ENCODE results near the gene ROBO1. TPM values are rescaled to one million over a fixed set of nuclear protein-coding genes. Genes with fewer than 3 reads are reported as not detected.

The ROBO1 gene
- total and polyA plus RNA-seq, 2 donors from 2014 or later, result 2.1 to 22.1 TPM

DNA sequence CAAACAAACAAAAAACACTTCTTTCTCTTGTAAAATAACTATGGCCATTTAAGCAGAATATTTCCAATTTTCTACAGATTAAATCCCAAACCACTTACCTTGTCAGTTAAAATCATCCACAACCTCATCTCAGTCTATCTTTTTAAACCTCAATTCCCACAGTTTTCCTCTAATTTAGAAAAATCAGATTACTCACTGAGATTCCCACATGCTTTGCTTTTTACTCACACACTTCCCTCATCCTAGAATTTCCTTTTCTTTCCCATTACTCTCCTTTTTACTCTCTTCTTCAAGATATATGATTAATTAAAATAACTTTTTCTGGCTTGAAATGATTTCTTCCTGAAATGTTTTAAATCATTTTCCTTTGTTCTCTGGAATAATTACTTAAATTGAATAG, 790.7 kb downstream of the ROBO1 start:
- DNase-seq, result no peak
- Histone ChIP-seq H3K27ac (ENCODE audit: low read depth in 2 of 2, low read length in 2 of 2) (no peak overlapping the region), H3K4me1 (ENCODE audit: control insufficient read depth in 2 of 3, insufficient read depth in 2 of 3, low read depth in 1 of 3, low read length in 3 of 3) (no peaks in the 10 kb centered on the region), H3K27me3 (ENCODE audit: control insufficient read depth, insufficient read depth, low read length) (no peaks in the 10 kb centered on the region), H3K36me3 (ENCODE audit: control insufficient read depth in 2 of 3, insufficient read depth in 3 of 3, low read length in 3 of 3) (no peaks in the 10 kb centered on the region), H3K9me3 (ENCODE audit: control insufficient read depth in 2 of 3, insufficient read depth in 1 of 3, low read length in 3 of 3) (no peaks in the 10 kb centered on the region), H3K9ac (ENCODE audit: low read length in 3 of 3) (no peak overlapping the region), H3K4me3 (ENCODE audit: low read length in 3 of 3) (no peak overlapping the region)
- TF ChIP-seq, protein P1, sequence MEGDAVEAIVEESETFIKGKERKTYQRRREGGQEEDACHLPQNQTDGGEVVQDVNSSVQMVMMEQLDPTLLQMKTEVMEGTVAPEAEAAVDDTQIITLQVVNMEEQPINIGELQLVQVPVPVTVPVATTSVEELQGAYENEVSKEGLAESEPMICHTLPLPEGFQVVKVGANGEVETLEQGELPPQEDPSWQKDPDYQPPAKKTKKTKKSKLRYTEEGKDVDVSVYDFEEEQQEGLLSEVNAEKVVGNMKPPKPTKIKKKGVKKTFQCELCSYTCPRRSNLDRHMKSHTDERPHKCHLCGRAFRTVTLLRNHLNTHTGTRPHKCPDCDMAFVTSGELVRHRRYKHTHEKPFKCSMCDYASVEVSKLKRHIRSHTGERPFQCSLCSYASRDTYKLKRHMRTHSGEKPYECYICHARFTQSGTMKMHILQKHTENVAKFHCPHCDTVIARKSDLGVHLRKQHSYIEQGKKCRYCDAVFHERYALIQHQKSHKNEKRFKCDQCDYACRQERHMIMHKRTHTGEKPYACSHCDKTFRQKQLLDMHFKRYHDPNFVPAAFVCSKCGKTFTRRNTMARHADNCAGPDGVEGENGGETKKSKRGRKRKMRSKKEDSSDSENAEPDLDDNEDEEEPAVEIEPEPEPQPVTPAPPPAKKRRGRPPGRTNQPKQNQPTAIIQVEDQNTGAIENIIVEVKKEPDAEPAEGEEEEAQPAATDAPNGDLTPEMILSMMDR (IDR thresholded peaks at IDR 0.05; ENCODE audit: borderline replicate concordance, extremely low read depth, insufficient read depth), result no peak
- FAIRE-seq, result no peak
- intact Hi-C loops (cut with DNase I), result no loop called here

DNA sequence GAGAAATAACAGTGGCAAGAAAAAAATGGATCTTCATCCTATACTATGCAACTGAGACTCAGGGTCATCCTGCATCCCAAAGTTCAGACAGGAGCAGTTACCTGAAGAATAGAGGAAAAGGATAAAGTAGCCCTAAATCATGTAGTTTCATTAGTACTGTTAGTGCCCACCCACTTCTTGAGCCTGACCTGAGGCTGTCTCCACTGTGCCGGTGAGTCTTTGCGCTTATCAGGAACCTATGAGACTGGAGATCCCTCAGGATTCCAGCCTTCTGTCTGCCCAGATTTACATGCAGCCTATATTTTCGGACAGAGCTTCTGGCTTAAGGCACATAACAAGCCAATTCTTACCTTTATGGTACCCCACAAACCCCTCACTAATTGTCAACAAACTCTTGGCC, 791.6 kb downstream of the ROBO1 start:
- Histone ChIP-seq H3K9me3 (ENCODE audit: control insufficient read depth in 2 of 3, insufficient read depth in 1 of 3, low read length in 3 of 3) (no peaks in the 10 kb centered on the region), H3K27ac (ENCODE audit: low read depth in 2 of 2, low read length in 2 of 2) (no peak overlapping the region), H3K4me1 (ENCODE audit: control insufficient read depth in 2 of 3, insufficient read depth in 2 of 3, low read depth in 1 of 3, low read length in 3 of 3) (no peaks in the 10 kb centered on the region), H3K27me3 (ENCODE audit: control insufficient read depth, insufficient read depth, low read length) (no peaks in the 10 kb centered on the region), H3K9ac (ENCODE audit: low read length in 3 of 3) (no peak overlapping the region), H3K4me3 (ENCODE audit: low read length in 3 of 3) (no peak overlapping the region), H3K36me3 (ENCODE audit: control insufficient read depth in 2 of 3, insufficient read depth in 3 of 3, low read length in 3 of 3) (no peaks in the 10 kb centered on the region)
- FAIRE-seq (no peak), DNase-seq (no peak)
- intact Hi-C loops (cut with DNase I), result no loop called here
- TF ChIP-seq, protein P1 (IDR thresholded peaks at IDR 0.05; ENCODE audit: borderline replicate concordance, extremely low read depth, insufficient read depth), result no peak

DNA sequence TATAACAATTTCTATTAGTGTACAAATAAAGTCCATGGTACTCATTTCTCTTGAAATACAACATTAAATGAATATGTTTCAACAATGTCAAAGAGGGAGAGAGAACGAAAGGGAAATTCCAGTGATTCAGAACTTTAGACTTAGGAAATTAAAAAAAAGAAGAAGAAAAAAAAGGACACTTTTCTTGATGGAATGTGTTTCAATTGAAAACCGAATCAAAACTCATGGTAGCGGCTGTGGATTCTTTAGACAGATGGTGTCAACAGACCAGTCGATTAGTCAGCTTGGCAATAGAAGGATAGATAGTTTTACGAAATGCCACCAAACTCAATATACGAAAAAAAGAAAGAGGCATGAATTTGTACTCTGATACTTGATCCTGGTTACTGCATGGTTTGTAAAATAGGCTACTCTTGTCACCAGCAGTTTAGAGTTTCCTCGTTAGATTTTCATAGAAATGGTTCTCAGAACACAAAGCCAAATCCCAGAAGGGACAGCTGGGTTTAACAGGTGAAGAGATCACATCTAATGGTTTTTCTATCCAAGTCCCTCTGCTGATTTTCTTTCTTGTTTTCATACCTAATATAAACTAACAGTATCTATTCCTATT, 793.5 kb downstream of the ROBO1 start:
- FAIRE-seq, result no peak

More for the DNA sequence above, 793.5 kb downstream of the ROBO1 start:
- no peaks in the 10 kb centered on the region for H3K36me3 ChIP-seq (ENCODE audit: control insufficient read depth in 2 of 3, insufficient read depth in 3 of 3, low read length in 3 of 3)
- intact Hi-C loops (cut with DNase I), result no loop called here
- DNase-seq, result no peak
- H3K4me3 ChIP-seq (ENCODE audit: low read length in 3 of 3), result no peak overlapping the region
- H3K27ac ChIP-seq (ENCODE audit: low read depth in 2 of 2, low read length in 2 of 2), result no peak overlapping the region
- TF ChIP-seq, protein P1 (IDR thresholded peaks at IDR 0.05; ENCODE audit: borderline replicate concordance, extremely low read depth, insufficient read depth), result no peak
- H3K4me1 ChIP-seq (ENCODE audit: control insufficient read depth in 2 of 3, insufficient read depth in 2 of 3, low read depth in 1 of 3, low read length in 3 of 3), result no peaks in the 10 kb centered on the region
- H3K9me3 ChIP-seq (ENCODE audit: control insufficient read depth in 2 of 3, insufficient read depth in 1 of 3, low read length in 3 of 3), result no peaks in the 10 kb centered on the region
- no peaks in the 10 kb centered on the region for H3K27me3 ChIP-seq (ENCODE audit: control insufficient read depth, insufficient read depth, low read length)
- H3K9ac ChIP-seq (ENCODE audit: low read length in 3 of 3), result no peak overlapping the region

Data from kidney (tissue), 14 donors.